Measurements from ENCODE around the gene SYT15. TPM values are rescaled to one million over a fixed set of nuclear protein-coding genes. Genes with fewer than 3 reads are reported as not detected.
"Not testable (repeated sequence)": the region's sequence is repeated elsewhere in the genome, so short reads cannot be mapped to it uniquely, and the experiment has no call there.

Gene SYT15
- total RNA-seq, 1 experiment from 2014 or later = 0.60 TPM

DNA sequence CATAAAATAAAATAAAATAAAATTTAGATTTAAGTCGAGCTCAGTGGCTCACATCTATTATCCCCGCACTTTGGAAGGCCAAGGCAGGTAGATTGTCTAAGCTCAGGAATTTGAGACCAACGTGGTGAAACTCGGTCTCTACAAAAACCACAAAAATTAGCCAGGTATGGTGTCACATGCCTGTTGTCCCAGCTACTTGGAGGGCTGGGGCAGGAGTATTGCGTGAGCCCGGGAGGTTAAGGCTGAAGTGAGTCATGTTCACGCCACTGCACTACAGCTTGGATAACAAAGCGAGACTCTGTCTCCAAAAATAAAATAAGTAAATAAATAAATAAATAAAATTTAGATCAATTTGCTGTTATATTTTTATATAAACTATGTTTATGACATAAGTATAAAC is 12.1 kb downstream of the SYT15 start:
- H3K79me2 ChIP-seq (ENCODE audit: low read length); H3K4me3 ChIP-seq (ENCODE audit: low read length); H3K9me3 ChIP-seq (ENCODE audit: low read length); H3K36me3 ChIP-seq (ENCODE audit: insufficient read depth, low read length); H2AFZ ChIP-seq (ENCODE audit: low read length); DNase-seq; H3K9ac ChIP-seq (ENCODE audit: low read length); H3K27me3 ChIP-seq (ENCODE audit: low read length); H3K4me1 ChIP-seq (ENCODE audit: low read length); H3K27ac ChIP-seq (ENCODE audit: low read length); H4K20me1 ChIP-seq (ENCODE audit: insufficient read depth, low read depth, low read length); H3K4me2 ChIP-seq (ENCODE audit: low read depth, low read length, poor library complexity, severe bottlenecking); H3K9me2 ChIP-seq (replicated peaks; ENCODE audit: insufficient read depth, low read length): not testable (repeated sequence)

DNA sequence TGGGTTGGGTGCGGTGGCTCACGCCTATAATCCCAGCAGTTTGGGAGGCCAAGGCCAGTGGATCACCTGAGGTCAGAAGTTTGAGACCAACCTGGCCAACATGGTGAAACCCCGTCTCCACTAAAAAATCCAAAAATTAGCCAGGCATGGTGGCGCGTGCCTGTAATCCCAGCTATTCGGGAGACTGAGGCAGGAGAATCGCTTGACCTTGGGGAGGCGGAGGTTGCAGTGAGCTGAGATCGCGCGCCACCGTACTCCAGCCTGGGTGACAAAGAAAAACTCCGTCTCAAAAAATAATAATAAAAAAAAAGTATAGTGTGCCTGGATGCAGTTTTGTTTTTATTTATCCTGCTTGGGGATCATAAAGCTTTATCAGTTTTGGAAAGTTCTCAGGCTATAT is 14.4 kb downstream of the SYT15 start:
- not testable (repeated sequence) for H3K79me2 ChIP-seq (ENCODE audit: low read length); H3K4me3 ChIP-seq (ENCODE audit: low read length); H3K9ac ChIP-seq (ENCODE audit: low read length); H2AFZ ChIP-seq (ENCODE audit: low read length); H3K4me1 ChIP-seq (ENCODE audit: low read length); H3K36me3 ChIP-seq (ENCODE audit: insufficient read depth, low read length); H3K4me2 ChIP-seq (ENCODE audit: low read depth, low read length, poor library complexity, severe bottlenecking); DNase-seq; H3K9me2 ChIP-seq (replicated peaks; ENCODE audit: insufficient read depth, low read length); H4K20me1 ChIP-seq (ENCODE audit: insufficient read depth, low read depth, low read length); H3K27me3 ChIP-seq (ENCODE audit: low read length); H3K27ac ChIP-seq (ENCODE audit: low read length); H3K9me3 ChIP-seq (ENCODE audit: low read length)

DNA sequence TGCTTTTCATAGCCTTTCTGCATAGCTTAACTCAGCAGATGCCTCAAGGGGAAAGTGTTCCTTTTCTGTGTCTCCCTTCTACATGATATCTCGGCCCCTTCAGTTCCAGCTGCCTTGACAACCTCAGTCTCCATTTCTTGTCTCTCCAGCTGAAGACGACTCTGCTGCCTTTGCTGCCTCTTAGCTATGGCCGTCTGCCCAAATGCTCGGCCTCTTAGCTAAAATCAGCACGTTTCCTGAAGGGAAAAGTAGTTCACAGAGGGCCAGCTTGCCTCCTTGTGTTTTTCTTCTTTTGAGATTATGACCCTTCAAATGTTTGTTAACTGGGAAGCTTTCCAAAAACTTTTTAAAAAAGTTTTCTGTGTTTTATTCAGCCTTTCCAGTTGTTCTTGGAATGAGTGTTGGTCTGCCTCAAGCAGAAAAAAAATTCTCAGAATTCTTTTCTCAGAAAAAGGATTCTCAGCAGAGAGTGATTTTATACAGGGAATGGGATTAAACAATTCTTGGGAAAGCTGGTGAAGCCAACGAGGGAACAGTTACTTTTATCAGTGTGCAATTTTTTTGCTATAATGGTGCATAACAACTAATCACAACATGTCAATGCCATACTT is 15.6 kb downstream of the SYT15 start:
- DNase-seq; H3K9me2 ChIP-seq (replicated peaks; ENCODE audit: insufficient read depth, low read length); H3K4me2 ChIP-seq (ENCODE audit: low read depth, low read length, poor library complexity, severe bottlenecking); H3K27me3 ChIP-seq (ENCODE audit: low read length); H3K4me1 ChIP-seq (ENCODE audit: low read length); H3K79me2 ChIP-seq (ENCODE audit: low read length); H4K20me1 ChIP-seq (ENCODE audit: insufficient read depth, low read depth, low read length); H3K27ac ChIP-seq (ENCODE audit: low read length); H3K4me3 ChIP-seq (ENCODE audit: low read length); H3K36me3 ChIP-seq (ENCODE audit: insufficient read depth, low read length); H2AFZ ChIP-seq (ENCODE audit: low read length); H3K9ac ChIP-seq (ENCODE audit: low read length); H3K9me3 ChIP-seq (ENCODE audit: low read length): not testable (repeated sequence)

DNA sequence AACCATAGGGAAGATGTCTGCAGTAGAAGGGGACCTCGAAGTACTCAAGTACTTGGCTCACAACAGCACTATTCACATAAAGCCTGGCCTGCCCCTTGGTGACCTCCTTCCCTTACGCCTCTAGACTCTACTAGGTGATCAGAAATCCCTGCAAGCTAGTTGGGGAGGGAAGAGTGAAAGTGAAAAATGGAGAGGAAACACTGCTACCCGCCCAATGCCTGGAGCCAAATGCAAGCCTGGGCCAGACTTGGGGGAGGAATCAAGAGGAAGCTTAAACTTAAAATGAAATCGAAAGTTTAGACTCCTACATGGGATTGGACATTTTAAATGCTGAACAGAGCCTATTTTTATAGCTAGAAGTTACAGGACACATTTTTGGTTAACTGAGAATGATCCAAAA is 17.6 kb downstream of the SYT15 start:
- DNase-seq; H3K27me3 ChIP-seq (ENCODE audit: low read length): not testable (repeated sequence)

DNA sequence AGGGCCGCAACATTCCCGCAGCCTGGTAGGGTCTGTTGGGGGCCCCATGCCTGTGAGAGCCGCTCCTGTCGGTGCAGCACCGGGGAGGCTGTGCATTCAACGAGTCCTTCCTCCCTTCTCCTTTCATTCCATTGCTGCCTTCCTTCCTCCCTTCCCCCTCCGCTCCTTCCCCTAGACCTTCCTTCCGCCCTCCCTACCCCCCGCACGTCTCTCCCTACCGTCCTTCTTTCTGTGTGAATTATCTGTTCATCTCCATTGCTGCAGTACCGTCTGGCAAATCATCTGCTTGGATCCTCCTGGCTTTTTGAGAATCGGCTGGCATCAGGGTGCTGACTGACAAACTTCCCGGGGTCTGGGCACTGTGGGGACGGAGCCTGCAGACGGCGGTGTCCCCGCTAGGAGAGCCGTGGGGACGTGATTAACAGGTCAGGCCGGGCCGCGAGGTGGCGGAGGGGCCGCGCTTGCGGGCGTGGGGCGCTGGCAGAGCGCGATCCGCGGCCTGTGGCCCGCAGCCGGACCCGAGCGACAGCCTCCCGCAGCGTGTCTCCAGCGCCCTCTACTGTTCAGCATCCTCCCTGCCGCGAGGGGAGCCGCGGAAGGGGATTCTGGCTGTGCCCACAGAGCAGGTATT is 18.8 kb downstream of the SYT15 start:
- not testable (repeated sequence) for H3K79me2 ChIP-seq (ENCODE audit: low read length); DNase-seq; H3K27me3 ChIP-seq (ENCODE audit: low read length); H3K9me2 ChIP-seq (replicated peaks; ENCODE audit: insufficient read depth, low read length); H3K27ac ChIP-seq (ENCODE audit: low read length); H3K4me1 ChIP-seq (ENCODE audit: low read length); H3K36me3 ChIP-seq (ENCODE audit: insufficient read depth, low read length); H3K9me3 ChIP-seq (ENCODE audit: low read length); H3K9ac ChIP-seq (ENCODE audit: low read length); H4K20me1 ChIP-seq (ENCODE audit: insufficient read depth, low read depth, low read length); H2AFZ ChIP-seq (ENCODE audit: low read length); H3K4me2 ChIP-seq (ENCODE audit: low read depth, low read length, poor library complexity, severe bottlenecking); H3K4me3 ChIP-seq (ENCODE audit: low read length)

More for the DNA sequence above, 17.6 kb downstream of the SYT15 start:
- H3K9me2 ChIP-seq (replicated peaks; ENCODE audit: insufficient read depth, low read length); H3K36me3 ChIP-seq (ENCODE audit: insufficient read depth, low read length); H2AFZ ChIP-seq (ENCODE audit: low read length); H3K27ac ChIP-seq (ENCODE audit: low read length); H3K4me2 ChIP-seq (ENCODE audit: low read depth, low read length, poor library complexity, severe bottlenecking); H3K9me3 ChIP-seq (ENCODE audit: low read length); H4K20me1 ChIP-seq (ENCODE audit: insufficient read depth, low read depth, low read length); H3K79me2 ChIP-seq (ENCODE audit: low read length); H3K9ac ChIP-seq (ENCODE audit: low read length); H3K4me3 ChIP-seq (ENCODE audit: low read length); H3K4me1 ChIP-seq (ENCODE audit: low read length): not testable (repeated sequence)

DNA sequence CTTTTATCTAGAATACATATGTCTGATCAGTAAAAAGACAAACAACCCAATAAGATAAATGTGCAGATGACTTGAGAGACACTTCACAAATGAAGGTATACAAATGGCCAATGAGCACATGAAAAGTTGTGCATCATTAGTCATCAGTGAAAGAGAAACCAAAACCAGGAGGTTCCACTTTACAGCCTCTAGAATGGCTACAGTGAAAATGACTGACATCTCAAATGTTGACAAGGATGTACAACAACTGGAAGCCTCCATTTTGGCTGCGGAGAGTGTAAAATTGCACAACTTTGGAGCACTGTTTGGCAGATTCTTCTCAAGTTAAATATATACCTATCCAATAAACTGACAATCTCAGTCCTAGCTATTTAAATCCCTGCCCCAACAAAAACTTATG is 21.6 kb downstream of the SYT15 start:
- H3K4me3 ChIP-seq (ENCODE audit: low read length); H3K9me2 ChIP-seq (replicated peaks; ENCODE audit: insufficient read depth, low read length); H3K79me2 ChIP-seq (ENCODE audit: low read length); H3K27me3 ChIP-seq (ENCODE audit: low read length); H2AFZ ChIP-seq (ENCODE audit: low read length); H3K4me2 ChIP-seq (ENCODE audit: low read depth, low read length, poor library complexity, severe bottlenecking); H3K36me3 ChIP-seq (ENCODE audit: insufficient read depth, low read length); H3K27ac ChIP-seq (ENCODE audit: low read length); H3K9ac ChIP-seq (ENCODE audit: low read length); DNase-seq; H4K20me1 ChIP-seq (ENCODE audit: insufficient read depth, low read depth, low read length); H3K4me1 ChIP-seq (ENCODE audit: low read length); H3K9me3 ChIP-seq (ENCODE audit: low read length): not testable (repeated sequence)

DNA sequence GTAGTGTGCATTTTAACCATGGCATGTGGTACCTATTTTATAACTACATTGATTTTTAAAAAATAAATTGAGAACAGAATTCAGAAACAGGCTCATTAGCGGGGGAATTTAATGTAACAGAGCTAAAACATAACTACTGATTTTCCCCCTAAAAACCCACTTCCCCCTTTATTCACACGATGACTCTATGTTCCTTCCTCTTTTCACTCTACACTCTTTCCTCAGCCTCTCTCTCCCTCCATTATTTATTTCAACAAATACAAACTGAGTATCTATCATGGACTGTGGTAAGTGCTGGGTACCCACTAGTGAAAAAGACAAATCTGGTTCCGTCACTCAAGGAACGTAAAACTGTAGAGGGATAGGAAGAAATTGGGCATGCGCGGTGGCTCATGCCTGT is 36.6 kb downstream of the SYT15 start:
- H3K4me3 ChIP-seq (ENCODE audit: low read length); DNase-seq; H4K20me1 ChIP-seq (ENCODE audit: insufficient read depth, low read depth, low read length): not testable (repeated sequence)

DNA sequence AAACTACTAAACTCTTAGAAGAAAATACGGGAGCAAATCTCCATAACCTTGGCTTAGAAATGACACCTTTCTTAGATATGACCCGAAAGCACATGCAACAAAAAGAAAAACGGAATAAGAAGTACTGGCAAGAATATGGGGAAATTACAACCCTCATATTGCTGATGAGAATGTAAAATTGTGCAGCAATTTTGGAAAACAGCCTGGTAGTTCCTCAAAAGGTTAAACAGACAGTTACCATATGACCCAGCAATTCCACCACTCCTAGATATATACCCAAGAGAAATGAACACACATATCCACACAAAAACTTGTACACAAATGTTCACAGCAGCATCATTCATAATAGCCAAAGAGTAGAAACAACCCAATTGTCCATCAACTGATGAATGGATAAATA is 37.3 kb downstream of the SYT15 start:
- not testable (repeated sequence) for H3K9ac ChIP-seq (ENCODE audit: low read length); DNase-seq; H3K36me3 ChIP-seq (ENCODE audit: insufficient read depth, low read length); H2AFZ ChIP-seq (ENCODE audit: low read length); H3K9me2 ChIP-seq (replicated peaks; ENCODE audit: insufficient read depth, low read length); H3K9me3 ChIP-seq (ENCODE audit: low read length); H3K4me3 ChIP-seq (ENCODE audit: low read length); H3K4me2 ChIP-seq (ENCODE audit: low read depth, low read length, poor library complexity, severe bottlenecking); H3K4me1 ChIP-seq (ENCODE audit: low read length); H3K27ac ChIP-seq (ENCODE audit: low read length); H3K79me2 ChIP-seq (ENCODE audit: low read length); H4K20me1 ChIP-seq (ENCODE audit: insufficient read depth, low read depth, low read length); H3K27me3 ChIP-seq (ENCODE audit: low read length)

More for the DNA sequence above, 36.6 kb downstream of the SYT15 start:
- not testable (repeated sequence) for H3K79me2 ChIP-seq (ENCODE audit: low read length); H3K9me2 ChIP-seq (replicated peaks; ENCODE audit: insufficient read depth, low read length); H3K9me3 ChIP-seq (ENCODE audit: low read length); H2AFZ ChIP-seq (ENCODE audit: low read length); H3K9ac ChIP-seq (ENCODE audit: low read length); H3K36me3 ChIP-seq (ENCODE audit: insufficient read depth, low read length); H3K27ac ChIP-seq (ENCODE audit: low read length); H3K27me3 ChIP-seq (ENCODE audit: low read length); H3K4me1 ChIP-seq (ENCODE audit: low read length); H3K4me2 ChIP-seq (ENCODE audit: low read depth, low read length, poor library complexity, severe bottlenecking)

DNA sequence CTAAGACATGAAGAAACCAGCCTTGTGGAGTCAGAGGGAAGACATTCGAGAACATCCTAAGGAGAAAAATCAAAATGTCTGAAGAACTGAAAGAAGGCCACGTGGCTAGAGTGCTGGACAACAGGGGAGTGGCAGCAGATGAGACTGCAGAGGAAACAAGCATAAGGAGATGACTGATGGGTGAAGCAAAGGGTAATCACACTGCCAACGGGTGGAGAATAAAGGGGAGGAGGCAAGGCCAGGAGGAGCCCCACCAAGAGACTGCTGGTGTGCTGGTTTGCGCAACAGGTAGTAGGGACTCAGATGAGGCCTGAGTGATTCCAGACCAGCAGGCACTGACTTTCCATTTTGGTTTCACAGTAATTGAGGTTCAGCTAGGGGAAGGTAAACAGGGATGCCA is 38.2 kb downstream of the SYT15 start:
- H3K36me3 ChIP-seq (ENCODE audit: insufficient read depth, low read length); H3K4me3 ChIP-seq (ENCODE audit: low read length); H3K9me2 ChIP-seq (replicated peaks; ENCODE audit: insufficient read depth, low read length); H3K4me2 ChIP-seq (ENCODE audit: low read depth, low read length, poor library complexity, severe bottlenecking); H3K27ac ChIP-seq (ENCODE audit: low read length); H2AFZ ChIP-seq (ENCODE audit: low read length); H3K9ac ChIP-seq (ENCODE audit: low read length); H3K9me3 ChIP-seq (ENCODE audit: low read length); H4K20me1 ChIP-seq (ENCODE audit: insufficient read depth, low read depth, low read length); H3K79me2 ChIP-seq (ENCODE audit: low read length); H3K27me3 ChIP-seq (ENCODE audit: low read length); DNase-seq; H3K4me1 ChIP-seq (ENCODE audit: low read length): not testable (repeated sequence)

Measured in Karpas-422 (cell line).